ENCODE results near the gene GRPEL2.

GRPEL2 gene

DNA sequence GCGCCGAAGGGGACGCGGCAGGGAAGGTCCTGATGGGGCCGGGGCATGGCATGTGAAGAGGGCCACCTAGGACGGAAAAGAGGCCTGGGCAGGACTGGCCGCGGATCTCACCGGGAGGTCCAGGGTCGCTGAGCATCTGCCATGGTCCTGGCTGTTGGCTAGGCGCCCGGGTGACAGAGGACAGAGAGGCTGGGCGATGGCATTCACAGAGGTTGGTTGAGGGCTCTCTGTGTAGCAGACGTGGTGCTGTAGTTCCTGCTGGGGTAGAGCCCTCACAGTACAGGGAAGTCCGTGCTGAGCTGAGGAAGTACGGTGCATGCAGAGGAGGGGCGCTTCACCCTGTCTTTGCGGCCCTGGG is 13.0 kb downstream of the GRPEL2 start:
- peak; percentile 34 for DNase-seq

DNA sequence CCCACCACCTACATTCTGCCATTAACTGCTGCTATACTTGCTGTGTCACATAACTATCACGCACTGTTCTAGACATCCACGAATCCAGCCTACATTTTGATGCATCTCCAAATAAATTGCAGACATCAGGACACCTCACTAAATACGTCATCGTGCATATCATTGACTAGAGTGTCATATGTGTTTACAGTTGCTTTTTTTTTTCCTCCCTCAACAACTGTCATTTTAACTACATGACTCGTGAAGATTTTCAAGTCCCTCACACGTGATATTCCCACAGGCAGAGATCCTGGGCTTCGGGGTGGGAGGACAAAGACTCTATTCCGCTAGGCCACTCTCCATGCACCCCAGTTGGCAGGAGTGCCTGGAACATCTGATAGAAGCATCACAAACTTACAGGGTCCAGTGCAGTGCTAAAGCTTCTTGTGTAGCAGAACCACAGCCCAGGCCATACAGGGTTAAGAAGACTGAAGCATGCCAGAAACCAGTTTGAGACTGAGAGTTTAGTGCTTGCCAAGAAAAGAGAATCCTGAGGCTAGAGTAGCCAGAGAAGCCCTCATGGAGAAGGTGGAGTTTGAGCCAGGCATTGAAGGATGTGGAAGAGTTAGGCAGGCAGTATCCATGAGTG is 13.7 kb downstream of the GRPEL2 start:
- no peak for DNase-seq

DNA sequence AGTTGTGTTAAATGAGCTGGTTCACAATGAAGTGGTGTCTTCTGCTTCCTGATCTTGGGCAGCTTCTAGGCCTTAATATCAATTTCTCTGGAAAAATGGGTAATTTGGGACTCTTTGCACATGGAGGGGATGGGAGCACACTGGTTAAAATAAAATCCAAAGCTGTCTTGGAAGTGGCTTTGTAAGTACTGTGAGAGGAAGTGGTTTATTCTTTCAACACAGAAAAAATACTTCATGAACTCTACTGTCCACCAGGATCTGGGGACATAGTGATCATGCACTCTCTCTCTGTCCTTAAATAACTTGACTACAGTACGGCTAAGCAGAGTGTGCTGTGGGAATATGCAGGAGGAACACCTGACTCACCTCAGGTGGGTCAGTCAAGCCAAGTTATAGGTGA is 15.0 kb downstream of the GRPEL2 start:
- no peak for DNase-seq

DNA sequence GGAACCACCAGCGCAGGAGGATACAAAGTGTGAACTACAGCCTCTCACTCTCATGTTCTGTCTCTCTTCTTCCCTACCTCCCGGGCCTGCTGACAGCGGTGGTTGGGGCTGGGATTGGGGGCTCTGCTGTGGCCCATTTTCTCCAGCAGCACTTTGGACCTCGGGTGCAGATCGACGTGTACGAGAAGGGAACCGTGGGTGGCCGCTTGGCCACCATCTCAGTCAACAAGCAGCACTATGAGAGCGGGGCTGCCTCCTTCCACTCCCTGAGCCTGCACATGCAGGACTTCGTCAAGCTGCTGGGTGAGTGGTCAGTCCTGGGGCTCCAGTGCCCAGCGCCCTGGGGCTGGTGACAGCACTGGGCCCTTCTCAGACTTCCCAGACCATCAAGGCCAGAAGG is 17.2 kb downstream of the GRPEL2 start:
- DNase-seq = no peak

DNA sequence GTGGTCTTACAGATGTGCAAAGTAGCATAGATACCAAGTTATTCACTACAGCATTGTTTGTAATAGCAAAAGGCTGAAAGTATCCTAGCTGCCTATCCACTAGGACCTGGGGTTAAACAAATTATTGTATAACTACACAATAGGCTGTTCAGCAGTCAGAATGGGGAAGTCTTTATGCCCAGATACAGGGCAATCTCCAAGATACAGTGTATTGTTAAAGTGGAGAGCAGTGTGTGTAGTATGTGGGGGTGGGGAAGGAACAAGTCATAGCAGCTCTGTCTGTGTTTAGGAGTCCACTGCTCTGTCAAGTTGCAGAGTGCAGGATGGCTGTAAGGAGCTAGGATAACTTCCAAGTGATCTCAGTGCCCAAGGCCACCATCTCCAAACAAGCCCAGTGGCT is 18.1 kb downstream of the GRPEL2 start:
- no peak for DNase-seq

DNA sequence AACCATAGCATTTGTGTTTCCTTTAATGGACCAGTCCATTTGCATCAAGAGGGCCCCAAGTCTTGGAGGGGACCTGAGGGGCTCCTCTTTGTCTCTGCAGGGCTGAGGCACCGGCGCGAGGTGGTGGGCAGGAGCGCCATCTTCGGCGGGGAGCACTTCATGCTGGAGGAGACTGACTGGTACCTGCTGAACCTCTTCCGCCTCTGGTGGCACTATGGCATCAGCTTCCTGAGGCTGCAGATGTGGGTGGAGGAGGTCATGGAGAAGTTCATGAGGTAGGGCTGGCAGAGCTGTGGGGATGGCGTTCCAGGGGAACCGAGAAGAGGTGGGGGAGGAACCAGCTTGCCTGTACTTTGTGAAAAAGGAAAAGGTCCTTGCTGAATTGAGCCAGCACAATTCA is 18.6 kb downstream of the GRPEL2 start:
- DNase-seq = no peak

DNA sequence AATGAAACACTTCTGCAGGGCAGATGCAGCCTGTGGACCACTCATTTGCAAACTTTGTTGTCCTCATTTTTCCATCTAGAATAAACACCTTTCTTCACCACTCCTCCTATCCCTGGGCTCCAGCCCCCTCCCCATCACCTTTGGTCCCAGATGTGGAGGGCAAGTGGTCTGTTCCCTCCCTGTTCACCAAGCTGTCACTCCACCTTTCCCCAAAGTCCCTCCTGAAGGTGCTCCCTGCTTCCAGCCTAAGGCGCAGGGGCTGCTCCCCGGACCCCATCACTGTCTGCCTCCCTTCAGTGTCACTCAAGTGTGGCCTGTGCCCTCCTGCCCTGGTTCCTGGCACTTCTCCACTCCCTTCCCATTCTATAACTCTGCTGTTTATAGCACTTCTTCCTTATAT is 19.4 kb downstream of the GRPEL2 start:
- no peak for DNase-seq

DNA sequence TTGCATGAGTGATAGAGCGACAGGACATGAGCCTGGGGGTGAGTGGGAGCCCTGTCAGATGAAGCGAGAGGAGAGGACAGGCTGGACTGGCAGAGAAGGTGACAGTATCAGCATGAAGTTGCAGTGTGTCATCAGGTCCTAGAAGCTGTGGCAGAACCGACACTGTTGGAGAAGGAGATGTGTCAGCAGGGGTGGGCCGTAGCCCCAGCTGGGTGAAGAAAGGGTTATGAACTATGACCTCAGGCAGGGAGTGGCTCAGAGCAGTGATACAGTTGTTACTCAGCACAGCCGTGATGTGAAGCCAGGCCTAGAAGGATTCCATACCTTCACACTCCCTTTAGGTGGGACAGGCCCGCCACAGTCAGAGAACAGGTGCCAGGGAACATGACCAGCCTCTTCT is 20.1 kb downstream of the GRPEL2 start:
- no peak for DNase-seq

DNA sequence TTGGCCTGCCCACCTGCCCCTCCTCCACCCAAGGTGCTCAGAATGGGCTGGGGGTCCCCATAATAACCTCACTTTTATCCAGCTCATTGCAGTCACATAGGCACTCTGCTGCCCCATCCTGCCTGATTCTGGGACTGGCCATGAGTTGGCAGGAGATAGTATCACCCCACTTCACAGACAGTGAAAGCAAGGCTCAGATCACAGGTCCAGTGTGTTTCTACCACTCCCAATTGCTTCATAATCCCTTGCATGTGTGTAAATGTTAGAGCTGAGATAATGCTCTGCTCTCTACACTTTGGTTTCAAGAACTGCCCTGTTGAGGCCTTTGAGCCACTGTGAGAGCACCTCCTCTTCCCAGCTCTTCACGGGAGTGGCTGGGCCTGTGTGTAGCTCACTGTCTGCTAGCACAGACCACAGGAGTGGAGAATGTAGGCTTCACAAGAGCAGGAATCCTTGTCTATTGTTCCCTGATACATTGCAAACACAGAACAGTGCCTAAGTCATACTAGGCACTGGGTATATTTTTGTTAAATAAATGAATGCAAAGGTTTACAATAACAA is 20.9 kb downstream of the GRPEL2 start:
- DNase-seq = no peak

DNA sequence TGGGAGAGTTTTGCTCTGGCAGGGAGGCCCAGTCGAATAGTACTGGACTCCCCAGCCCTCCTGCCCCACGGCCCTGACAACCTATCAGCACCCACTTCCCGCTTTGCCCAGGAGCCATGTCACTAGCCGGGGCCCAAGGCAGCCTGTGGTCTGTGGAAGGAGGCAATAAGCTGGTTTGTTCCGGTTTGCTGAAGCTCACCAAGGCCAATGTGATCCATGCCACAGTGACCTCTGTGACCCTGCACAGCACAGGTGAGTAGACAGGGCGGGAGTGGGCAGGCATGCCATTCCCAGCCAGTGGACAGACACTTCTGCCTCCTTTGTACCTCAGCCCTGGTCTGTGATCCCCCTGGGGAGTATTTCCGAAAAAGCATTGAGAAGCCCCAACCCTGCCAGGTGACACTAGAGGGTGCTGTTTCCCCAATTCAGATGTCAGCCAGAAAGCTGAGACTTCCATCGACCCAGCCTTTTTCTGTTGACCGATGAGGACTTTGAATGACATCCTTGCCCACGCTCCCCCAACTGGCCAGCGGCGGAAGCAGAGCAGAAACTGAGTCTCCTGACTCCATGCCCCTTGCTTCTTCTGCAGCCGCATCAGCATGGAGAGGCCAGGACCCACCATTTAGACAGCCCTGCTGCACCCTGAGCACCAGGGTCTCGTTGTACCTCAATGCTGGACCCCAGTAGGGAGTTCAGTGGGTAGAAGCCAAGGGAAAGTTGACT is 22.1 kb downstream of the GRPEL2 start:
- DNase-seq = peak; percentile 79

DNA sequence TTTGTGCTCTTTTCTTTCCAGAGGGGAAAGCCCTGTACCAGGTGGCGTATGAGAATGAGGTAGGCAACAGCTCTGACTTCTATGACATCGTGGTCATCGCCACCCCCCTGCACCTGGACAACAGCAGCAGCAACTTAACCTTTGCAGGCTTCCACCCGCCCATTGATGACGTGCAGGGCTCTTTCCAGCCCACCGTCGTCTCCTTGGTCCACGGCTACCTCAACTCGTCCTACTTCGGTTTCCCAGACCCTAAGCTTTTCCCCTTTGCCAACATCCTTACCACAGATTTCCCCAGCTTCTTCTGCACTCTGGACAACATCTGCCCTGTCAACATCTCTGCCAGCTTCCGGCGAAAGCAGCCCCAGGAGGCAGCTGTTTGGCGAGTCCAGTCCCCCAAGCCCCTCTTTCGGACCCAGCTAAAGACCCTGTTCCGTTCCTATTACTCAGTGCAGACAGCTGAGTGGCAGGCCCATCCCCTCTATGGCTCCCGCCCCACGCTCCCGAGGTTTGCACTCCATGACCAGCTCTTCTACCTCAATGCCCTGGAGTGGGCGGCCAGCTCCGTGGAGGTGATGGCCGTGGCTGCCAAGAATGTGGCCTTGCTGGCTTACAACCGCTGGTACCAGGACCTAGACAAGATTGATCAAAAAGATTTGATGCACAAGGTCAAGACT is 22.8 kb downstream of the GRPEL2 start:
- no peak for DNase-seq

DNA sequence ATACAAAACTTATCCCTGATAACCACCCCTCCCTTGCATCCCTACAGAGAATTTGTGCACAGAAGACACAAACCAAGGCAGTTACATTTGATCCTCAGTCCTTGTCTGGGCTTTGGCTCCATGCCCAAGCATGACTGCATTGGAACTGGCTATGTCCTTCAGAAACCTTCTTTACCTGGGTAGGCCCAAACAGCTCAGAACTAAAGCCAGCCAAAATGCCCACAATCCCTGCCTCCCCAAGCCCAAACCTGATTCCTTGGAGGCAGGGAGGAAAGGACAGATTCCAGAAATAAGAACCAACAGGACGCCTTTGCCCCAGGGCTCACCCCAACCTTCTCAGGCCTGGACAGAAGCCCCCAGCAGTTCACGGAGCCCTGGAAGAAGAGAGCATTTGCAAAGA is 25.6 kb downstream of the GRPEL2 start:
- no peak for DNase-seq

DNA sequence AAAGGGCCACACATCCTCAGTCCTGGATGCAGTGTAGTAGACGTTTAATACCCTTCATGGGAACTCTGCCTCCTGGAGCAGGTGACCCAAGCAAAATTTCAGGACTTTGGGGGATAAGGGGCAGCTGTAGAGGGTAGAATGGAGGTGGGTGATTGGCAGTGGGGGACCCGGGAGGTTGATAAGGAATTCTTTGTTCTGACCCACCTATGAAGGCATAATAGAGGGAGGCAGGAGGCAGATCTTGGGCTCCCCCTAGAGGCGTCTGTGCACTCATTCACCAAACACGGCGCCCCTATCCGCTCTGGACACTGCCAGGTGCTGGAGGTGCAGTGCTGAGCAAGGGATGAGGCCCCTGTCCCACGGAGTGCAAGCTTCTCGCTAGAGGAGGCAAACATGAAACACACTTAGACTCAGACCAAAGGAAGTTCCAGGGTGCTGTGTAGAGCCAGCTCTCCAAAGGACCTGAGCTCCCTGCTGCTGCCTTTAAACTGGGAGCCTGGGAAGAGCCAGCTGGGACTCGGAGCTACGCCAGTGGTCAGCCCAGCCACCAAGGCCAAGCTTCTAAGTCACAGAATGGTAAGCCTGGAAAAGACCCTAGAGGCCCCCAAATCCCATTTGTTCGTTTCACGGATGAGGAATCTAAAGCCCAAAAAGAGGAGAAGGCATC is 26.1 kb downstream of the GRPEL2 start:
- peak; percentile 83 for DNase-seq

DNA sequence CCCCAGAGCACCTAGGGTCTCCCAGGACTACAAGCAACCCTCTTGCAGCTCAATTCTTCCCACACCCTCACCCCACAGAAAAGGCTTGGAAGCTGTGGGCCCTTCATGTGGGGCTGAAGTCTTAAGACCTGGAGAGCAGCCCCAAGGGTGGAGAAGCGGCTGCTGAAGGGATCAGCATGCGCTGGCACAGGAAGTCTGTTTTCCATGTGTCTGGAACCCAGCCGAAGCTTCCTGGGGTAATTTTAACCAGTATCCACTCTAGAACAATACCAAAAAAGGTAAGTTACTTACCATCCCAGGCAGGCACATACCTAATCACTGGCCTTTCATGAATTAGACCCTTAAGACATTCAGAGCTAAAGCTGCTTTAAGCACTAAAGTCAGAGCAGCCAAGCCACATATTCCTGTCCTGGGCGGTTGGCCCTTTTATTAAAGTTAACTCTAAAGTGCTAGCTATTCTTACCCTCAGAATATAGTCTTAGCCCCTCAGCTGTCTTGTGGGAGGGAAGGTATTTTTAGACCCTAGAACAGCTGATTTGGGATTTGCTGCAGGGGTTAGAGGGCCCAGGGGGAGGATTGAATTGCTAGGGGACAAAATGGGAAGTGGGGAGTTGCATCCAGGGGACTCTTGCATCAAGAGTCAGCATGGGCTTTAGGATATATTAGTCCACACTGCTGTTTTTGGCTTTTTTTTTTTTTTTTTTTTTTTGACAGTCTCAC is 26.9 kb downstream of the GRPEL2 start:
- DNase-seq = no peak

DNA sequence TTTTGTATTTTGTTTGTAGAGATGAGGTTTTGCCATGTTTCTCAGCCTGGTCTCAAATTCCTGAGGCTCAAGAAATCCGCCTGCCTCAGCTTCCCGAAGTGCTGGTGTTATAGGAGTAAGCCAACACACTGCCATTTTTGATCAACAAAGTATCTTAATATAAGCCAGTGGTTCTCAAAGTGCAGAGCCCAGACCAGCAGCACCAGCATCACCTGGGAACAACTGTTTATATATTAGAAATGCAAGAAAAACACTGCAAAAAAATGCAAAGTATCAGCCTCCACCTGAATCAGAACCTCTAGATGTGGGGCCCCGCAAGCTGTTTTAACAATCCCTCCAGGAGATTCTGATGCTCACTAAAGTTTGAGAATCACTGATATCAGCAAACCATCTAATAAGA is 27.6 kb downstream of the GRPEL2 start:
- DNase-seq = no peak

DNA sequence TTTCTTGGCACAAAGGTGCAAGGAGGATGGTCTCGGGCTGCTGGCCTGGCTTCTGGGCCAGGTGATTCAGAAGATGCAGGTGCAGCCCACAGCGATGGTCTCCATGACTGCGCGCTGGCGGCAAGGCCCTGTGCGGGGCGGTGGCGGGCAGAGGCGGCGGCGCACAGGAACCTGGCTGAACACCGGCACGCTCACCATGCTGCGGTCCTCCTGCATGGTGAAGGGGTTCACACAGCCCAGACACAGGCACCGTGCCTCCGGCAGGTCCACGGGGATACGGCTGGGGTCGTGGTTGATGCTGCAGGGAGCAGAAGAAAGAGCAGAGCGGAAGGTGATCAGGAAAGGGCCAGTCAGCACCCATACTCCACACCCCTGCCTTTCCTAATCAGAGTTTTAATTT is 29.0 kb downstream of the GRPEL2 start:
- DNase-seq = no peak

DNA sequence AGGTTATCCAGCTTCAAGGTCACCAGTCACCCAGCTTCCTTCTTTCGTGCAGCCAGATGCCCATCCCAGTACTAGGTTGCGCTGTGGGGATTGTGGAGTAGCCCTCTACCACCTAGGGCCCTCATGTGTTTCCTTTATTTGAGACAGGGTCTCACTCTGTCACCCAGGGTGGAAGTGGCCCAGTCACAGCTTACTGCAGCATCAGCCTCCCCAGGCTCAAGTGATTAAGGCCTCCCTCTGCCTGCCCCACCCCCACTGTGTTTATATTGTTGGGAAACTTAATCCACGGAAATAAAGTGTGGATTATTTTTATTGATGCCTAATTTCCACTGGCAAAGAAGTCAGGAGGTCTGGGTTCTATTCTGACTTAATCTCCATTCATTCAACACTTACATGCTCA is 29.5 kb downstream of the GRPEL2 start:
- no peak for DNase-seq

DNA sequence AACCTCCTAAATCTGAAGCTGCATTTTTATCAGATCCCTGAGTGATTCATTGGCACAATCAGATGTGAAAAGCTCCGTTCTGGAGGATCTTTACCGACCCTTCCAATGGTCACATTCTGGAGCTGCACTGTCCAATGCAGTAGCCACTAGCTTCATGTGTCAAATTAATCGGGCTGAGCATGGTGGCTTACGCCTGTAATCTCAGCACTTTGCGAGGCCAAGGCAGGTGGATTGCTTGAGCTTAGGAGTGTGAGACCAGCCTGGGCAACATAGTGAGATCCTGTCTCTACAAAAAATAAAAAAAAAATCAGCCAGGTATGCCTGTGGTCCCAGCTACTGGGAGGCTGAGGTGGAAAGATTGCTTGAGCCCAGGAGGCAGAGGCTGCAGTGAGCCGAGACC is 30.1 kb downstream of the GRPEL2 start:
- DNase-seq = no peak

DNA sequence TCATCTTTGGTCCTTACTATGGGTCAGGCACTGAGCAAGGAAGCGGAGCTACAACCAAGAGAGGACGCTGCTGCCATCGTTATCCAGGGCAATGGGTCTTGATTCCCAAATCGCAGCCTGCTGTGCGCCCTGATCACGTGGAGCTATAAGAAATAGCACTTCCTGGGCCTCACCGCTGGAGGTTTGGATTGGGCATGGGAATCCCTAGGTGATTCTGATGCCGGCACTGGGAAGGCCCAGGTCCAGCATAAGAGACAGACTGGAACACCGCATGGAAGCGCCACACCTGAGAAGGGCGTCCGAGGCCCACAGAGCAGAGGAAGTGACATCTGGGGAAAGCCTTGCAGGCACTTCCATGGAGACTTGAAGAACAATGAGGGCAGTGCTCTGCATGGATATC is 30.8 kb downstream of the GRPEL2 start:
- no peak for DNase-seq

DNA sequence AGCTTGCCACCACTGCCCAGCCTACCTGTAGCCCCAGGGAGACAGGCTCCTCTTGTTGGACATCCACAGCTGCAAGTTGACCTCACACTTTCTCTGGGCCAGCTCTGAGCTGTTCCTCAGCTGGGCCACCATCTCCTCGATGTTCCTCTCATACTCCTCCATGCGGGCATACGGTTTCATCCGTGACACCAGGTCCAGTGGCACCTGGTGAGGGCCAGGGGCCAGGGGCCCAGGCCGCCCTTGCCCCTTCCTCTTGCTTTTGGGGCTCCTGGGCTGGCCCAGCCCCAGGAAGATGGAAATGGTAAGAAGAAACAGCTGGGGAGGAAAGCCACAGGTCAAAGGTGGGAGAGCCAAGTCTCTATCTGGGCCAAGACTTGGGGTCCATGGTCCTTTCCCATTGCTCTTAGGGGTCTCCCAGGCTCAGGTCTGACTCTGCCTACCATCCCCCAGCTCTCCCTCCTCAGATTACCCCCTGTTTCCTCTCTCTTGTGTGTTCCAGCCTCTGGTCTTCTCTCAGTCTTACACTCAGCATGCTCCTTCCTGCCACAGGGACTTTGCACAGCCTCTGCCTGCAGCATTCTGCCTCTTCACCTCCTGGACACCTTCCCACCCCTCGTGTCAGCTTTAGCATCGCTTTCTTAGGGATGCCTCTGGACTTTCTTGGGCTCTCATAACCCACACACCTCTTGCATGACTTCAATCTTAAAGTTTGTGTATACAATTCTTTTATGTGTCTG is 31.6 kb downstream of the GRPEL2 start:
- no peak for DNase-seq

DNA sequence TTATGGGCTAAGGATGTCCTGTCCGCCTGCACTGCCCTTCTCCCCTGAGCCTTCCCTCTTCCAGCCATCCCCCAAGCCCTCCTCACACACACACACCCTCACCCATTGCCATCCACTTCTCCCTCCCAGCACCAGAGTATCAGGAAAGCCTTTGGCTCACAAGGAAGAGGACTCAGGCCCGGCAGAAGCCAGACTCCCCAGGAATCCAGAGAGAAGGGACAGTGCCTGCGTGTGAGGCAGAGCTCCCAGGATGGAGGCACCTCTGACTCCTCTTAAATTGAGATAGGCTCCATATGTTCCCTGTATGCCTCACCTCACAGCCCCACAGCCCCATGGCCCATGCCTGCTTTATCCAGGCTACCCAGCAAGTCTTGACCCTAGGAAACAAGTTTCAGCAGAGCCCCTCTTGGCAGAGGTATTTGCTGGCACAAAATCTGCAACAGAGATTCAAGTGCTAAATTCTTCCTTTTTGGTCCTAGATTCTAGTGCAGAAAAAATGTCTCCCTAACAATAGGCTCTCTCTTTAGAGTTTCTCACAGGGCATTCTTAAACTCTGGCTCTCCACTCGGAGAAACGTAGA is 33.0 kb downstream of the GRPEL2 start:
- no peak for DNase-seq
